ENCODE results near the gene POMP. TPM values are rescaled to one million over a fixed set of nuclear protein-coding genes. Genes with fewer than 3 reads are reported as not detected.

The POMP gene
- polyA plus RNA-seq, 3 donors = 31.3 to 153 (median 145) TPM

GRCh38 chr13:28725046-28725610 is 66.2 kb downstream of the POMP start:
- TF ChIP-seq CTCF (IDR thresholded peaks at IDR 0.05) = no peak
- no peak overlapping the region for H3K27ac ChIP-seq (ENCODE audit: low read depth in 1 of 2, low read length in 2 of 2)
- Mint-ChIP-seq H3K9me3 (peaks cover 0 to 4% (median 0%) of the 10 kb centered on the region in 7 donors), H3K4me3 (no peak overlapping the region), H3K27ac (no peak overlapping the region), H3K27me3 (ENCODE audit: low read depth in 3 of 3) (peaks cover 2 to 12% (median 5%) of the 10 kb centered on the region in 3 donors), H3K4me1 (no peaks in the 10 kb centered on the region), H3K36me3 (no peaks in the 10 kb centered on the region)
- no peaks in the 10 kb centered on the region for H3K36me3 ChIP-seq (replicated peaks in 1 of 2; ENCODE audit: control insufficient read depth in 1 of 2, insufficient read depth in 2 of 2, low read length in 2 of 2)
- no peak overlapping the region for H3K9ac ChIP-seq (ENCODE audit: insufficient read depth, low read length, poor library complexity, severe bottlenecking)
- H2AFZ ChIP-seq (ENCODE audit: insufficient read depth, low read depth, low read length, poor library complexity, severe bottlenecking) = no peak overlapping the region
- no peak overlapping the region for H3K4me2 ChIP-seq (replicated peaks; ENCODE audit: extremely low read depth, low read length, poor library complexity, severe bottlenecking)
- DNase-seq = no peak
- H3K9me3 ChIP-seq (replicated peaks in 1 of 2; ENCODE audit: control insufficient read depth in 1 of 2, insufficient read depth in 1 of 2, low read length in 2 of 2) = no peaks in the 10 kb centered on the region
- no peaks in the 10 kb centered on the region for H4K20me1 ChIP-seq (ENCODE audit: insufficient read depth, low read length)
- 88% methylated on average over 2 of the region's 3 CpGs for WGBS (ENCODE audit: insufficient coverage)
- H3K4me3 ChIP-seq (replicated peaks in 1 of 3; ENCODE audit: low read depth in 2 of 3, low read length in 3 of 3) = no peak overlapping the region
- intact Hi-C loops (cut with micrococcal nuclease) = no loop called here
- no peaks in the 10 kb centered on the region for H3K4me1 ChIP-seq (ENCODE audit: control insufficient read depth in 1 of 2, insufficient read depth in 2 of 2, low read length in 2 of 2)
- H3K79me2 ChIP-seq (ENCODE audit: insufficient read depth, low read length) = no peaks in the 10 kb centered on the region
- H3K27me3 ChIP-seq (ENCODE audit: control insufficient read depth in 2 of 2, insufficient read depth in 2 of 2, low read length in 2 of 2) = no peaks in the 10 kb centered on the region

Small RNAs within 50 kb of the gene (small RNA-seq; reads per million reads assigned to genes)
- gene RF00019 (ENCODE audit: insufficient read length, low read depth) = not detected
- gene RNU6-53P (ENCODE audit: insufficient read length, low read depth) = not detected

Other genes with a start within 250 kb of the POMP start
- under 1 TPM in 1 of 3 donors, not detected in 2; 0.28 TPM for gene FLT1, start 164.0 kb upstream of the POMP start, polyA plus RNA-seq
- 10 to 100 TPM in 2 of 3 donors, 1 to 10 TPM in 1; 8.2 to 21.1 (median 13.8) TPM for gene SLC46A3, start 59.8 kb downstream of the POMP start, polyA plus RNA-seq
- gene MTUS2, start 161.2 kb downstream of the POMP start, polyA plus RNA-seq = under 1 TPM in 1 of 3 donors, not detected in 2; 0.04 TPM